ENCODE results near the gene DMD.

DNA sequence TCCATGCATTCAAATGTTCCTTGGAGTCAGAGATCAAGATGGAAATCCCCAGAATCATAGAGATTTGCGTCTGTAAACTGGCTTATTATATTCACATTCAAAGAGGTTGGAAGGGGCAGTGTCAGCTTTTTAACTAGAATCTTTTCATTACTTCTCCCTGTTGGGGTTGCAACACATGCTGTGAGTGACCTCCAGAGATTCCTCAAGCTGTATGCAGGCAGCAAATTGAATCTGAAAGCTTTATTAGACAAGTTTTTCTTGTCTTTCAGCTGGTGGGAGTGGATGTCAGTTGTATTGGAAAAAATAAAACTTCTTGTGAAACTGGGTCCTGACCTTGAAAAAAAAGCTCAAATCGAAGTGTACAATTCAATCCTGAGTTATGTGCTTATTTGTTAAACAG lies 1403.0 kb downstream of the DMD start:
- TF ChIP-seq, protein P1, sequence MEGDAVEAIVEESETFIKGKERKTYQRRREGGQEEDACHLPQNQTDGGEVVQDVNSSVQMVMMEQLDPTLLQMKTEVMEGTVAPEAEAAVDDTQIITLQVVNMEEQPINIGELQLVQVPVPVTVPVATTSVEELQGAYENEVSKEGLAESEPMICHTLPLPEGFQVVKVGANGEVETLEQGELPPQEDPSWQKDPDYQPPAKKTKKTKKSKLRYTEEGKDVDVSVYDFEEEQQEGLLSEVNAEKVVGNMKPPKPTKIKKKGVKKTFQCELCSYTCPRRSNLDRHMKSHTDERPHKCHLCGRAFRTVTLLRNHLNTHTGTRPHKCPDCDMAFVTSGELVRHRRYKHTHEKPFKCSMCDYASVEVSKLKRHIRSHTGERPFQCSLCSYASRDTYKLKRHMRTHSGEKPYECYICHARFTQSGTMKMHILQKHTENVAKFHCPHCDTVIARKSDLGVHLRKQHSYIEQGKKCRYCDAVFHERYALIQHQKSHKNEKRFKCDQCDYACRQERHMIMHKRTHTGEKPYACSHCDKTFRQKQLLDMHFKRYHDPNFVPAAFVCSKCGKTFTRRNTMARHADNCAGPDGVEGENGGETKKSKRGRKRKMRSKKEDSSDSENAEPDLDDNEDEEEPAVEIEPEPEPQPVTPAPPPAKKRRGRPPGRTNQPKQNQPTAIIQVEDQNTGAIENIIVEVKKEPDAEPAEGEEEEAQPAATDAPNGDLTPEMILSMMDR (conservative IDR thresholded peaks at IDR 0.05), result no peak
- TF ChIP-seq ZFX (IDR thresholded peaks at IDR 0.05), result no peak

Measured in C4-2B (cell line).